ENCODE data around the gene TFDP2.

TFDP2 gene

DNA sequence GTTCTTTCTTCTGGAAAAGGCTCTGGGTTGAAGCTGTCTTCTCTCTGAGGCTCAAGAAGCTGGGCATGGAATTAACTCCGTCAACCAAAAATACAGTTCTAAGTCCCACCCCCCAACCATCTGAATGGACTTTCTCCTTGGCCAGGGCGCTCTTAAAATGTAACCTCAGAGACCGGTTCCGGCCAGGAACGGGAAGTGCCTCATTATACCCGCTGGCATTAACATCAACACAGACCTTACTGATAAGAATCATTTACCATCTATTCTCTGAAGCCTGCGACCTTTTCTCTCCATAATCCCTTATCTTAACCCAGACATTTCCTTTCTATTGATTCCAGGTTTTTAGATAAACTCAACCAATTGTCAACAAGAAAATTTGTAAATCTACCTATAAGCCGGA is 208.3 kb downstream of the TFDP2 start:
- Histone ChIP-seq H4K20me1 (ENCODE audit: insufficient read depth, low read length, poor library complexity, severe bottlenecking) (no peaks in the 10 kb centered on the region), H3K36me3 (ENCODE audit: insufficient read depth, low read length) (no peaks in the 10 kb centered on the region), H3K9ac (ENCODE audit: low read depth, low read length, poor library complexity, severe bottlenecking) (peak overlapping the region; percentile 43), H3K9me3 (ENCODE audit: insufficient read depth, low read depth, low read length) (no peaks in the 10 kb centered on the region), H3K9me2 (replicated peaks; ENCODE audit: low read depth, low read length) (no peaks in the 10 kb centered on the region), H3K4me3 (ENCODE audit: low read length, poor library complexity, severe bottlenecking) (peak overlapping the region; percentile 67), H3K4me2 (ENCODE audit: low read depth, low read length, poor library complexity, severe bottlenecking) (peak overlapping the region; percentile 74), H3K27me3 (ENCODE audit: insufficient read depth, low read length, poor library complexity, severe bottlenecking) (no peaks in the 10 kb centered on the region), H3F3A (ENCODE audit: low read depth) (peaks cover 5% of the 10 kb centered on the region), H3K4me1 (ENCODE audit: insufficient read depth, low read length, poor library complexity, severe bottlenecking) (peaks cover 30% of the 10 kb centered on the region), H3K79me2 (ENCODE audit: insufficient read depth, low read length) (no peaks in the 10 kb centered on the region), H2AFZ (ENCODE audit: low read length) (no peak overlapping the region)
- TF ChIP-seq, protein P1, sequence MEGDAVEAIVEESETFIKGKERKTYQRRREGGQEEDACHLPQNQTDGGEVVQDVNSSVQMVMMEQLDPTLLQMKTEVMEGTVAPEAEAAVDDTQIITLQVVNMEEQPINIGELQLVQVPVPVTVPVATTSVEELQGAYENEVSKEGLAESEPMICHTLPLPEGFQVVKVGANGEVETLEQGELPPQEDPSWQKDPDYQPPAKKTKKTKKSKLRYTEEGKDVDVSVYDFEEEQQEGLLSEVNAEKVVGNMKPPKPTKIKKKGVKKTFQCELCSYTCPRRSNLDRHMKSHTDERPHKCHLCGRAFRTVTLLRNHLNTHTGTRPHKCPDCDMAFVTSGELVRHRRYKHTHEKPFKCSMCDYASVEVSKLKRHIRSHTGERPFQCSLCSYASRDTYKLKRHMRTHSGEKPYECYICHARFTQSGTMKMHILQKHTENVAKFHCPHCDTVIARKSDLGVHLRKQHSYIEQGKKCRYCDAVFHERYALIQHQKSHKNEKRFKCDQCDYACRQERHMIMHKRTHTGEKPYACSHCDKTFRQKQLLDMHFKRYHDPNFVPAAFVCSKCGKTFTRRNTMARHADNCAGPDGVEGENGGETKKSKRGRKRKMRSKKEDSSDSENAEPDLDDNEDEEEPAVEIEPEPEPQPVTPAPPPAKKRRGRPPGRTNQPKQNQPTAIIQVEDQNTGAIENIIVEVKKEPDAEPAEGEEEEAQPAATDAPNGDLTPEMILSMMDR (conservative IDR thresholded peaks at IDR 0.05; ENCODE audit: low read length) = no peak
- no peak for TF ChIP-seq EZH2phosphoT487 (IDR thresholded peaks at IDR 0.05; ENCODE audit: borderline replicate concordance)

DNA sequence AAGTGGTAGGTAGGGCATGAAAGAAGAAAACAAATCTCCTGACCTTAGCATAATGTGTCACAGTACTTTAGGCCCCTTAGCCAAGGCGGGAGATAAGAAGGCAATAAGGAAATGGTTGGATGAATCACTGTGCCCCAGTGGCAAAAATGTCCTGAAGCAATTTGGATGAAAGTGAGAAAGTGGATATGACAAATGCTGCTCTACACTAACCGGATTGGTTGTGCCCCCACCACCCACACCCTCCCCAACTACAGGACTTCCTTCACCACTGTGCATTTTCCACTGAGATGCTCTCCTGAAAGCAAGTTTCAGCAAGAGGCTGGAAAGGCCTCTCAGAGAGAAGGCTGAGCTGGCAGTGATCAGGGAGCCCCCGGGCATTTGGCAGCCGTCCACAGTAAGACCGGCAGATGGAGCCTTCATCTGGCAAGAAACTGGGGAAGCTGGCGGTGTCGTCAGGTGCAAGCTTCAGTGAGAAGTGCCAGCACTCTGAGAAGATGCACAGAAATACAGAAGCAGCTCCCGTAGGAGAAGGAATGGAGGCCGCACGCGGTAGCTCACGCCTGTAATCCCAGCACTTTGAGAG is 209.1 kb downstream of the TFDP2 start:
- Histone ChIP-seq H3K4me1 (ENCODE audit: insufficient read depth, low read length, poor library complexity, severe bottlenecking) (peaks cover 31% of the 10 kb centered on the region), H3K9ac (ENCODE audit: low read depth, low read length, poor library complexity, severe bottlenecking) (peak overlapping the region; percentile 43), H3K9me3 (ENCODE audit: insufficient read depth, low read depth, low read length) (no peaks in the 10 kb centered on the region), H3K4me3 (ENCODE audit: low read length, poor library complexity, severe bottlenecking) (peak overlapping the region; percentile 67), H3K9me2 (replicated peaks; ENCODE audit: low read depth, low read length) (no peaks in the 10 kb centered on the region), H3K4me2 (ENCODE audit: low read depth, low read length, poor library complexity, severe bottlenecking) (peak overlapping the region; percentile 74), H3K36me3 (ENCODE audit: insufficient read depth, low read length) (no peaks in the 10 kb centered on the region), H3K79me2 (ENCODE audit: insufficient read depth, low read length) (no peaks in the 10 kb centered on the region), H3K27me3 (ENCODE audit: insufficient read depth, low read length, poor library complexity, severe bottlenecking) (no peaks in the 10 kb centered on the region), H2AFZ (ENCODE audit: low read length) (no peak overlapping the region), H4K20me1 (ENCODE audit: insufficient read depth, low read length, poor library complexity, severe bottlenecking) (no peaks in the 10 kb centered on the region), H3F3A (ENCODE audit: low read depth) (peaks cover 5% of the 10 kb centered on the region)
- TF ChIP-seq, protein P1 (conservative IDR thresholded peaks at IDR 0.05; ENCODE audit: low read length) = peak; percentile 55
- TF ChIP-seq EZH2phosphoT487 (IDR thresholded peaks at IDR 0.05; ENCODE audit: borderline replicate concordance) = no peak

DNA sequence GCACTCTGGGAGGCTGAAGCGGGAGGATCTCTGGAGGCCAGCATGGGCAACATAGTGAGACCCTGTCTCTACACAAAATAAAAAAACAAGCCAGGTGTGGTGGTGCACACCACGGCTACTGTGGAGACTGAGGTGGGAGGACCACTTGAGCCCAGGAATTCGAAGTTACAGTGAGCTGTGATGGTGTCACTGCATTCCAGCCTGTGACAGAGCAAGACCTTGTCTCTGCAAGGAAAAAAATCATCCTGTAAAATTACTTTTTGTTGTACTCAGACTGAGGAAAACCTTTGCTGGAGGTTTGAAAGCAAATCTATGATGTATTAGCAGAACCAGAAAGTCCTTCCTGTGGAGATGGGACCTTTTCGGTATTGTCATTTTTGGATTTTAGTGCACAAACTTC is 209.6 kb downstream of the TFDP2 start:
- TF ChIP-seq, protein P1 (conservative IDR thresholded peaks at IDR 0.05; ENCODE audit: low read length) = no peak
- TF ChIP-seq EZH2phosphoT487 (IDR thresholded peaks at IDR 0.05; ENCODE audit: borderline replicate concordance) = no peak
- Histone ChIP-seq H4K20me1 (ENCODE audit: insufficient read depth, low read length, poor library complexity, severe bottlenecking) (no peaks in the 10 kb centered on the region), H3K36me3 (ENCODE audit: insufficient read depth, low read length) (no peaks in the 10 kb centered on the region), H3K4me3 (ENCODE audit: low read length, poor library complexity, severe bottlenecking) (peak overlapping the region; percentile 67), H3F3A (ENCODE audit: low read depth) (peaks cover 5% of the 10 kb centered on the region), H3K9ac (ENCODE audit: low read depth, low read length, poor library complexity, severe bottlenecking) (peak overlapping the region; percentile 43), H3K9me2 (replicated peaks; ENCODE audit: low read depth, low read length) (no peaks in the 10 kb centered on the region), H3K27me3 (ENCODE audit: insufficient read depth, low read length, poor library complexity, severe bottlenecking) (no peaks in the 10 kb centered on the region), H3K79me2 (ENCODE audit: insufficient read depth, low read length) (no peaks in the 10 kb centered on the region), H2AFZ (ENCODE audit: low read length) (no peak overlapping the region), H3K9me3 (ENCODE audit: insufficient read depth, low read depth, low read length) (no peaks in the 10 kb centered on the region), H3K4me2 (ENCODE audit: low read depth, low read length, poor library complexity, severe bottlenecking) (peak overlapping the region; percentile 74), H3K4me1 (ENCODE audit: insufficient read depth, low read length, poor library complexity, severe bottlenecking) (peaks cover 34% of the 10 kb centered on the region)

Data from Loucy (cell line).